Upper lobe of left lung (tissue), 6 donors: Measurements from ENCODE around the gene ADGRL4. TPM values are rescaled to one million over a fixed set of nuclear protein-coding genes. Genes with fewer than 3 reads are reported as not detected.

Experiments
- ATAC-seq, 2 donors: fragments of 200-7000 bp; cut with Tn5 transposase; one replicate each; pipeline ENCODE4 v1.9.1; 2022; ENCODE audit warnings: mild to moderate bottlenecking in 2 of 2, moderate library complexity in 2 of 2; ENCODE audit not compliant: low FRiP score in 2 of 2
- DNase-seq, 2 donors: peaks; one replicate each; pipeline ENCODE4 v3.0.0-alpha.2; 2019 to 2020
- H3K27ac ChIP-seq, 4 donors: fragments of 200-600 bp; sonication (generic); one replicate each; pipeline ENCODE4 v1.5.1; 2016 to 2019
- H3K27me3 ChIP-seq, 4 donors: fragments of 200-600 bp; sonication (generic); one replicate each; pipeline ENCODE4 v1.5.1; 2017 to 2019
- H3K36me3 ChIP-seq, 4 donors: fragments of 200-600 bp; sonication (generic); one replicate each; pipeline ENCODE4 v1.5.1; 2016 to 2019
- H3K4me1 ChIP-seq, 4 donors: fragments of 200-600 bp; sonication (generic); one replicate each; pipeline ENCODE4 v1.5.1; 2018 to 2019
- H3K4me3 ChIP-seq, 4 donors: fragments of 200-600 bp; sonication (generic); one replicate each; pipeline ENCODE4 v1.5.1; 2017 to 2019; ENCODE audit warnings: mild to moderate bottlenecking in 2 of 4, moderate library complexity in 1 of 4
- H3K9me3 ChIP-seq, 4 donors: fragments of 200-600 bp; sonication (generic); one replicate each; pipeline ENCODE4 v1.5.1; 2018 to 2019
- EP300 ChIP-seq, 4 donors: sonication (generic); formaldehyde crosslinking; IDR thresholded peaks; one replicate each; pipeline ENCODE4 v1.5.1; 2017; ENCODE audit warnings: antibody characterized with exemption in 4 of 4, control low read depth in 2 of 4
- POLR2A ChIP-seq, 4 donors: fragments of 450-650 bp; IDR thresholded peaks; one replicate each; pipeline ENCODE4 v1.5.1; 2016 to 2017; ENCODE audit warnings: antibody characterized with exemption in 4 of 4, mild to moderate bottlenecking in 2 of 4
- POLR2AphosphoS5 ChIP-seq, 2 donors: sonication (generic); formaldehyde crosslinking; IDR thresholded peaks; one replicate each; pipeline ENCODE4 v1.5.1; 2017; ENCODE audit warnings: antibody characterized with exemption in 2 of 2
- WGBS, 2 donors: methylation state at CpG; one replicate each; pipeline ENCODE4 v1.1.5; 2017 to 2018; 5-methylcytosine and 5-hydroxymethylcytosine counted together
- total RNA-seq, 6 donors: library from RNA; depleted of rRNA in 4 of 6; stranded (reverse); fragments of >200 nt in 4 of 6; gene quantifications; one replicate each; pipeline versions ENCODE4 v1.1.0 to v1.2.1, GENCODE V29; 2016 to 2021
- TF ChIP-seq, protein P1 (sequence below), 6 experiments: fragments of 450-650 bp in 4 of 6; fragments of 200-600 bp in 2 of 6; sonication (generic) in 2 of 6; IDR thresholded peaks; one replicate each; pipeline ENCODE4 v1.5.1; 2016 to 2019; ENCODE audit warnings: antibody characterized with exemption in 6 of 6
- donor health status: DM: no; HTN: no; CAD: no; lungs with moderate emphysema.
- donor health status: DM: no; HTN: yes; CAD: no; lungs with severe emphysema.

ADGRL4 gene
- total RNA-seq, 6 donors from 2014 or later: 1.9 to 23.5 (median 12.9) TPM

DNA sequence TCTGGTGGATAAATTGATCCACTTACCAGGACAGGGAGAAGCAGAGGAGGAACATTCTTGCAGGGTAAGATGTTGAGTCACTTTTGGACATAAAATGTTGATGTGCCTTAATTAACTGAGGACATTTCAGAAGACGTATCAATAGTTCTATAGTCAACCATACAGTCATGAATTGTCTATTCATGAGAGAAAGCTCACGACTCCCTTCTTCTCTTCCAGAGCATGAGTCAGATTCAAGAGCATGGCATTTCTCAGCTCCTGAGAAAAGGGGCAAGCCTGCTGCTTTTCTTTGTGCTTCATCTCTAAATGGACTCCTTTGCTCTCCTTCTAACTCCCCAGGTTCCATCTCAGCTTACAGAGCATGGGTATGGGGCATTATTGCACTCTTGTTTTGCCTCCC lies 55.7 kb downstream of the ADGRL4 start:
- Histone ChIP-seq H3K4me3 (no peak overlapping the region), H3K36me3 (no peaks in the 10 kb centered on the region), H3K9me3 (no peaks in the 10 kb centered on the region), H3K27ac (no peak overlapping the region), H3K27me3 (no peaks in the 10 kb centered on the region), H3K4me1 (no peaks in the 10 kb centered on the region)
- no peak for DNase-seq
- 93 to 96% methylated on average over 2 of the region's 2 CpGs for WGBS, 2 donors
- no peak for ATAC-seq
- TF ChIP-seq, protein P1, sequence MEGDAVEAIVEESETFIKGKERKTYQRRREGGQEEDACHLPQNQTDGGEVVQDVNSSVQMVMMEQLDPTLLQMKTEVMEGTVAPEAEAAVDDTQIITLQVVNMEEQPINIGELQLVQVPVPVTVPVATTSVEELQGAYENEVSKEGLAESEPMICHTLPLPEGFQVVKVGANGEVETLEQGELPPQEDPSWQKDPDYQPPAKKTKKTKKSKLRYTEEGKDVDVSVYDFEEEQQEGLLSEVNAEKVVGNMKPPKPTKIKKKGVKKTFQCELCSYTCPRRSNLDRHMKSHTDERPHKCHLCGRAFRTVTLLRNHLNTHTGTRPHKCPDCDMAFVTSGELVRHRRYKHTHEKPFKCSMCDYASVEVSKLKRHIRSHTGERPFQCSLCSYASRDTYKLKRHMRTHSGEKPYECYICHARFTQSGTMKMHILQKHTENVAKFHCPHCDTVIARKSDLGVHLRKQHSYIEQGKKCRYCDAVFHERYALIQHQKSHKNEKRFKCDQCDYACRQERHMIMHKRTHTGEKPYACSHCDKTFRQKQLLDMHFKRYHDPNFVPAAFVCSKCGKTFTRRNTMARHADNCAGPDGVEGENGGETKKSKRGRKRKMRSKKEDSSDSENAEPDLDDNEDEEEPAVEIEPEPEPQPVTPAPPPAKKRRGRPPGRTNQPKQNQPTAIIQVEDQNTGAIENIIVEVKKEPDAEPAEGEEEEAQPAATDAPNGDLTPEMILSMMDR (IDR thresholded peaks at IDR 0.05): no peak
- TF ChIP-seq POLR2AphosphoS5 (IDR thresholded peaks at IDR 0.05) (no peak), POLR2A (IDR thresholded peaks at IDR 0.05) (no peak), EP300 (IDR thresholded peaks at IDR 0.05) (no peak)

- DNase-seq: no peak
- Histone ChIP-seq H3K27ac (no peak overlapping the region), H3K4me1 (no peaks in the 10 kb centered on the region), H3K36me3 (no peaks in the 10 kb centered on the region), H3K9me3 (no peaks in the 10 kb centered on the region), H3K27me3 (no peaks in the 10 kb centered on the region), H3K4me3 (no peak overlapping the region)
- ATAC-seq: no peak
- TF ChIP-seq POLR2A (IDR thresholded peaks at IDR 0.05) (no peak), EP300 (IDR thresholded peaks at IDR 0.05) (no peak), POLR2AphosphoS5 (IDR thresholded peaks at IDR 0.05) (no peak)
- TF ChIP-seq, protein P1 (IDR thresholded peaks at IDR 0.05): no peak
- 75 to 80% methylated on average over 2 of the region's 2 CpGs for WGBS, 2 donors
Measured at GRCh38 chr1:78949227-78949626, 57.3 kb downstream of the ADGRL4 start.

- no peak for DNase-seq
- Histone ChIP-seq H3K9me3 (no peaks in the 10 kb centered on the region), H3K27ac (no peak overlapping the region), H3K27me3 (no peaks in the 10 kb centered on the region), H3K36me3 (peaks cover 0 to 8% (median 0%) of the 10 kb centered on the region in 4 donors), H3K4me1 (no peaks in the 10 kb centered on the region), H3K4me3 (no peak overlapping the region)
- TF ChIP-seq, protein P1 (IDR thresholded peaks at IDR 0.05): no peak
- TF ChIP-seq EP300 (IDR thresholded peaks at IDR 0.05) (no peak), POLR2A (IDR thresholded peaks at IDR 0.05) (no peak), POLR2AphosphoS5 (IDR thresholded peaks at IDR 0.05) (no peak)
- 77 to 88% methylated on average over 3 of the region's 3 CpGs for WGBS, 2 donors
- no peak for ATAC-seq
Measured at GRCh38 chr1:78919150-78919549, 87.4 kb downstream of the ADGRL4 start.

- TF ChIP-seq, protein P1 (IDR thresholded peaks at IDR 0.05): no peak
- no peak for TF ChIP-seq POLR2A (IDR thresholded peaks at IDR 0.05)
- no peak for TF ChIP-seq POLR2AphosphoS5 (IDR thresholded peaks at IDR 0.05)
- no peak for TF ChIP-seq EP300 (IDR thresholded peaks at IDR 0.05)
- WGBS, 2 donors: 90 to 96% methylated on average over 2 of the region's 2 CpGs
- no peaks in the 10 kb centered on the region for H3K4me1 ChIP-seq
- no peaks in the 10 kb centered on the region for H3K9me3 ChIP-seq
- no peak overlapping the region for H3K27ac ChIP-seq
- no peaks in the 10 kb centered on the region for H3K27me3 ChIP-seq
- ATAC-seq: no peak
- DNase-seq: no peak
- H3K36me3 ChIP-seq: peaks cover 0 to 8% (median 0%) of the 10 kb centered on the region in 4 donors
- H3K4me3 ChIP-seq: no peak overlapping the region
Measured at GRCh38 chr1:78918157-78918556, 88.4 kb downstream of the ADGRL4 start.

DNA sequence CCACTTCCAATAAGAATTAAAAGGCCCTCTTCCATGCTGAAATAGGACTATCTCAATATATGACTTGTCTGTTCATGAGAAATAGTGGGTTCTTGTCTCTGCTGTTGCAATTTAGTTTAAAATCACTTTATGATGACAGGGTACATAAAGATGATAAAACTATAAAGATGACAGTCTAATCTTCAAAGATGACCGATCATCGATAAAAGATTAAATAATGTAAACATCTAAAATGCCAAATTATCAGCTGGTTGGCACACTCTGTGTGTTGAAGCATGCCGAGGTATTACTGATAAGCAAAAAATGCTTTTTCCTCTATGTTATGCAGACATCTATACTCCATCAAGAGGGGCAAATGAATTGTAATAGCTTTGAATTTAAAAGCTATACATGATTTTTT lies 89.5 kb downstream of the ADGRL4 start:
- Histone ChIP-seq H3K9me3 (no peaks in the 10 kb centered on the region), H3K27ac (no peak overlapping the region), H3K27me3 (no peaks in the 10 kb centered on the region), H3K4me1 (no peaks in the 10 kb centered on the region), H3K36me3 (peaks cover 0 to 8% (median 0%) of the 10 kb centered on the region in 4 donors), H3K4me3 (no peak overlapping the region)
- TF ChIP-seq POLR2AphosphoS5 (IDR thresholded peaks at IDR 0.05): no peak
- TF ChIP-seq POLR2A (IDR thresholded peaks at IDR 0.05): no peak
- no peak for TF ChIP-seq EP300 (IDR thresholded peaks at IDR 0.05)
- TF ChIP-seq, protein P1 (IDR thresholded peaks at IDR 0.05): no peak
- WGBS, 2 donors: 72 to 83% methylated on average over 3 of the region's 3 CpGs
- ATAC-seq (no peak), DNase-seq (no peak)
